ENCODE results near the gene SCTR.
"Not testable (repeated sequence)": the region's sequence is repeated elsewhere in the genome, so short reads cannot be mapped to it uniquely, and the experiment has no call there.

The SCTR gene

GRCh38 chr2:119426801-119427395 is 97.4 kb downstream of the SCTR start:
- DNase-seq, result no peak

- no peak for DNase-seq
These were observed 97.9 kb downstream of the SCTR start for GRCh38 chr2:119426396-119426675.

DNA sequence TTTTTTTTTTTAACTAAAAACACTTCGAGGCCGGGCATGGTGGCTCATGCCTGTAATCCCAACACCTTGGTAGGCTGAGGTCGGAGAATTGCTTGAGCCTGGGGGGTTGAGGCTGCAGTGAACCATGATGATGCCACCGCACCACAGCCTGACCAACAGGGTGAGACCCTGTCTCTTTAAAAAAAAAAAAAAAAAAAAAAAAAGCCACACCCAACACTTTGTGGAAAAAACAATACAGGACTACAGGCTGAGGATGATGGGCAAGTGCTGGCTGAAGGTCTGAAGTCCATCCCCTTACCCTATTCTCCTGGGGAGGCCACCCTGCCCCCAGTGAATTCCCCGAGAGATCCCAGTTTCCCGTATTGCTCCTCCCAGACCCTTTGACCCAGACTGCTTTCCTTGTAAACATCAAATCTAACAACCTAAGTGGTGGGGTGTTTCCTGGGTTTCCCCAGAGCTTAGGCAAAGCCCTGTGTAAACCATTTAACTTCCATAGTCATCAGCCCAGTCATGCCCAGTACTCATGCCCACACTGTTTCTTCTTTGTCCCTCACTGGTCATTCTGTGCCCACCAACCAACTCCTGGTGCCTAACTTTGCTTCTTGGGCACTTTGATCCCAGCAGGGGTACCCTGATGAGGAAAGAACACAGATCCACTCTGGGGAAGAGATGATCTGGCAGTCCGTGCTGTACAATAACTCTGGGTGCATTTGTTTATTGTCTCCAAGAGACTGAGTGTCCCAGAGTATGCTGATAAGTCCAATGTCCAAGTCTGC is 98.5 kb downstream of the SCTR start:
- no peak for DNase-seq

- DNase-seq, result no peak
These were observed 99.2 kb downstream of the SCTR start for GRCh38 chr2:119425119-119425405.

GRCh38 chr2:119424284-119425118 is 99.8 kb downstream of the SCTR start:
- DNase-seq, result no peak

DNA sequence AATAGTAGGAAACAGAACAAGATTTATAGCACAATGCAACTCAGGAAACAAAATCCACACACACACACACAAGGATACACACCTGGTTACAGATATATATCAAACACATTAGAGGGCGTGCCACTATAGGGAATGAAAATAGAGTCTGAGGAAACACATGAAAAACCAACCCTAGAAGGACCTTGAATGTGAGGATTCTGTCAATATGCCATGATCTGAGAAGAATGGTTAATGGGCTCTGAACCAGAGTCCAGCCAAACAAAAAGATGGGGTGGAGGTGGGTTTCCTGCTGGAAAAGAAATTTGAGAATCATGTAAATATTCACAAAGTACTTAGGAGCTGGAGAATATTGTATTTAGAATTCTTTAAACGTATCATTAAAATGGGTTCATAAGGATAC is 100.5 kb downstream of the SCTR start:
- no peak for DNase-seq

GRCh38 chr2:119423108-119423444 is 101.2 kb downstream of the SCTR start:
- no peak for DNase-seq

- DNase-seq, result no peak
These were observed 101.7 kb downstream of the SCTR start for GRCh38 chr2:119422360-119423107.

- DNase-seq, result no peak
These were observed 102.5 kb downstream of the SCTR start for GRCh38 chr2:119421741-119422140.

DNA sequence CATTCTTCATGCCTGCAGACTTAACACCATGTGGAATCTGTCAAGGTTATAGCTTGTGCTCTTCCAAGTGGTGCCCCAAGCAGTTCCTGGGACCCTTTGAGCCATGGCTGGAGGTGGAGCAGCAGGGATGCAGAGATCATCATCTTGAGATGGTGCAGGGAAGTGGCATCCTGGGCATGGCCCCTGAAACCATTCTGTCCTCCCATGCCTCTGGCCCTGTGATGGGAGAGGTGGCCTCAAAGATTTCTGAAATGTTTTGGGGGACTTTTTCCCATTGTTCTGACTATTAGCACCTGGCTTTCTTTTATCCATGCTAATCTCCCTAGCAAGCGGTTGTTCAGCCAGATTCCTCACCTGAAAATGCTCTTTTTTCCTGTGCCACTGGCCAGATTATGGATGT is 103.0 kb downstream of the SCTR start:
- DNase-seq, result no peak

- no peak for DNase-seq
These were observed 104.3 kb downstream of the SCTR start for GRCh38 chr2:119419803-119420508.

DNA sequence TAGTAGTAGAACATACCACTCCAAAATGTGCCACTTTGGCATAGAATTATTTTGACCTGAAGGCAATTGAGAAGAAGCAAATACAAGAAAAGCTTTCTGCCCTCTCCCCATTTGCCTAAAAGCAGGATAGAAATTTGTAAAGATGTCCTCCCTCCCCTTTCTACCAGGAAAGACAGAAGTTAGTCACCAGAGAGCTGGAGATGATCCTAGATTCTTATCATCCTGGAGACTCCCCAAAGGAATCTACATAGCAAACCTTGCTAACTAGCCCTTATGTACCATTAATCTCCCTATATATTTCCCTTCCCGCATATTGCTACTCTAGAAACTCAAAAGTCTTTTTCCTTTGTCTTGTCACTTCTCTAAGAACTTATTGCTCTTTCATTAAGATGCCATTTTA is 105.2 kb downstream of the SCTR start:
- no peak for DNase-seq

DNA sequence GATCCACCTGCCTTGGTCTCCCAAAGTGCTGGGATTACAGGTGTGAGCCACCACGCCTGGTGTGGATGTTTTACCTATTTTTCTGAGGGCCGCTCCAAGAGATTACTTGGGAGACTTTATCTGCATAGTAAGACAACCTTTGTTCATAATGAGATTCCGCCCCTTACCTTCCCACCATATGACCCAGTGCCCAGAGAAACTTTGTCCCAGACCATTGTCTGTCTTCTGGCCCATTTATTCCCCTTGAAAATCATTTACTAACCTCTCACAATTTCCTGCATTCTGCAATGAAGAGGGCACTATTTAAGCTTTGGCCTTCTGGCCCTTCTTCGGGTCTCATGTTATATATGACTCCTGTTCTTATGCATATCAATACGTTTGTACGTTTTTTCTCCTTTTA is 106.4 kb downstream of the SCTR start:
- DNase-seq, result no peak

DNA sequence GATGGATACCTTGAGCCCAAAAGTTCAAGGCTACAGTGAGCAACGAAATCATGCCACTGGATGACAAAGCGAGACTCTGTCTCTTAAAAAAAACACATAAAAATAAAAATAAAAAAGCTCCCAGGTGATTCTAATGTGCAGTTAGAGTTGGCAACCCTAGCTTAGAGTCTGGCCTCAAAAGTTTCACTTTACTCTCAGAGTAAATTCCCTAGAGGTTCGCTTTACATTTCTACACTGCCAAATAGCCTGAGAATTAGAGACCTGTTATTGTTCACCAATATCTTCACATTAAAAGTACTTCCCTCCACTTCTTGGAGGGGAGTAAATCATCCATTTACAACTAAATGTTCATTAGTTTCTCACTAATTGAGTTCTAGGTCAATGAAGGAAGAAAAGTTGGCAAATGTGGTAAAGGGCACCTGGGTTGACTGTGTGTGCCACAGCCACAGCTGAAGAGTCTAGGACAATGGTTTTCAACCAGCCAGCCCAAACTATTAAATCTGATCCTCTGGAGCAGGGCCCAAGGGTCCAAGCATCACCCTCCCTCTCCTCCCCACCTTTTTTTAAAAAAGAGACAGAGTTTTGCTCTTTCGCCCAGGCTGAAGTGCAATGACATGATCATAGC is 107.9 kb downstream of the SCTR start:
- no peak for DNase-seq

- no peak for DNase-seq
These were observed 108.7 kb downstream of the SCTR start for GRCh38 chr2:119415630-119416029.

DNA sequence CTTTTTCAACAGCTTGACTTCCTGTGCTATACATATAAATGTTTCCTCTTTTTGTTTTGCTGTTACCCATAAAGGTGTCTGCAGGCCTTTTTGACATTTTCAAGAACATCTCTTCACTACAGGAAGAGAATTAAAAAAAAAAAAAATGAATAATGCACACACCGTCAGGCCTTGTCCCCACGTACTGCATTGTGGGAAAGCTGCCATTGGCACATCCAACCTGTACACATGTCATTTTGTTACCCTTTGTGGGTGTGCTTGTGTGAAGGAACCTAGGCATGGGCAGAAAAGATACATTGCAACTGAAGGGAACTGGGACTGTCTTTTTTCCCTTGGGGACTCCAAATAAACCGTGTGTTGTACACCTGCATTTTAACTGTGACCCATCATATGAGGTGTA is 109.4 kb downstream of the SCTR start:
- DNase-seq, result no peak

DNA sequence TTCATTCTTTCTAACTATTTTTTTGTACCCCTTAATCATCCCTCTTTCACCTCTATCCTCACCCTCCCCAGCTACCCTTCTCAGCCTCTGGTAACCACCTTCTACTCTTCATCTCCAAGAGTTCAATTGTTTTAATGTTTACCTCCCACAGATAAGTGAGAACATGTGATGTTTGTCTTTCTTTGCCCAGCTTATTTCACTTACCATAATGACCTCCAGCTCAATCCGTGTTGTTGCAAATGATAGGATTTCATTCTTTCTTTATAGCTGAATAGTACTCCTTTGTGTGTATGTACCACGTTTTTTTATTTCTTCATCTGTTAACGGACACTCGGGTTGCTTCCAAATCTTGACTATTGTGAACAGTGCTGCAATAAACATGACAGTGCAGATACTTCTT is 114.8 kb downstream of the SCTR start:
- DNase-seq, result no peak

DNA sequence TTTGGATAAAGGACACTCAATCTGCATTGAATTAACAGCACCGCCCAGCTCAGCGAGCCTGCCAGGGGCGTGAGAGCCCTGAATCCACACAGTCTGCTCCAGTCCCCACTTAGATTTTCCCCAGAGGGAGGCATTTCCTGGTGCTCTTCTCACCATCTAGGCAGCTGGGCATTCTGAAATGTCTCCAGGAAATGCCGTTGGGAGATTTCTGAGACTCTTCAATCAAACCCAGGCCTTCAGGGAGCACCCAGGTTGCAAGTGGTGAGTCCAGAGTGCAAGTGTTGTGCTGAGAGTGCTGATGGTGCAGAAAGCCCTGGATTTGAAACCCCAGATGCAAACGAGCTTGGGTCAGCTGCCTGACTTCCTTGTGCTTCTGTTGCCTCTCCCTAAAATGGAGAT is 116.1 kb downstream of the SCTR start:
- no peak for DNase-seq

DNA sequence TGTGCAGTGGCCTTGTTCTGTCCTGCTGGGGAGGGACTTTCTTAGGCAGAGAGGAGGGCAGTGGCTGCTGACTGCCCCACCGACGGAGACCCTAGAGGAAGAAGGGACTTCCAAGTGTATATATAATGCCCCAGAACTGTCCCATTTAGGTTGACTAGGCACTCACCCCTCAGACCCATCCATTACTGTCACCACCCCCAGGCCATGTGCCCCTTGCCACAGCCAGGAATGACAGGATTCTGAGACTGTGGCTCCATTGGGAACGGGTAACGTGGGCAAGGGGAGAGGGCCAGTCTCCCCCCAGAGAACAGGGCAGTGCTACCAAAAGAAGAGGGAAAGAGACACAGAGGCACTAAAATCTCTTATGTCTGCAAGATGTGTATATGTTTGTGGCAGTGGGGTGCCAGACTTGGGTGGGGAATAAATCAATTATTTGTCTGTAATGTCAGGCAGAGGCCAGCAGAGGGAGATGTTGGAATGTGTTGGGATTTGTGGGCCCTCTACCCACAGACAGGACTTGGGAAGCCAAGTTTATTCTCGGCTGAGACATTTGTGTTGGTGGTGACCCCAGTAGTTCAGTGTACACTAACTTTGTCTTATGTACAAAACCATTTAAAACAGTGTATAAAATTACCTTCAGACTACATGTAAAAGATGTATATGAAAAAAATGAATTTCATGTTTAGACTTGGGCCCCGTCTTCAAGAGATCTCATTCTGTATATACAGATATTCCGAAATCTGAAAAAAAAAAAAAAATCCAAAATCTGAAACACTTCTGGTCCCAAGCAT is 116.7 kb downstream of the SCTR start:
- peak; percentile 30 for DNase-seq

GRCh38 chr2:119405151-119405550 is 119.1 kb downstream of the SCTR start:
- DNase-seq, result no peak

DNA sequence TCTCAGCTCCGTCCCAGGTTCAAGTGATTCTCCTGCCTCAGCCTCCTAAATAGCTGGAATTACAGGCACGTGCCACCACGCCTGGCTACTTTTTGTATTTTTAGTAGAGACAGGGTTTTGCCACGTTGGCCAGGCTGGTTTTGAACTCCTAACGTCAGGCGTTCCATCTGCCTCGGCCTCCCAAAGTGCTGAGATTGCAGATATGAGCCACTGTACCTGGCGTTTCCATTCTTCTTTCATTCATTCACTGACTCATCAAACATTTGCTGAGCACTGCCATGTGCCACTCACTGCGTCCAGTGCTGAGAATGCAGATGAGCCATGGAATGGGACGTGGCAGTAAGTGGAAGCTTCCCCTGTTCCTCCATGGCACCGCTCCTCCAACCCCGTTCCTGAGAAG is 120.7 kb downstream of the SCTR start:
- not testable (repeated sequence) for DNase-seq
